GM19438 (cell line): ENCODE data around the gene KANK3.
"Not testable (repeated sequence)": the region's sequence is repeated elsewhere in the genome, so short reads cannot be mapped to it uniquely, and the experiment has no call there.

Experiments used
- ATAC-seq: cut with Tn5 transposase; IDR thresholded peaks from one replicate; pipeline ENCODE4 v1.9.1; 2021; ENCODE audit warnings: low read depth; ENCODE audit not compliant: unreplicated experiment

The KANK3 gene

GRCh38 chr19:8371011-8371804 is 28.1 kb upstream of the KANK3 start:
- ATAC-seq, result no peak

GRCh38 chr19:8370176-8371010 is 27.3 kb upstream of the KANK3 start:
- ATAC-seq, result no peak

- no peak for ATAC-seq
Measured at GRCh38 chr19:8367327-8368001, 24.4 kb upstream of the KANK3 start.

- no peak for ATAC-seq
Measured at GRCh38 chr19:8366961-8367326, 23.9 kb upstream of the KANK3 start.

GRCh38 chr19:8366121-8366581 is 23.1 kb upstream of the KANK3 start:
- no peak for ATAC-seq

GRCh38 chr19:8363803-8364771 is 21.0 kb upstream of the KANK3 start, which contains the start of gene ANGPTL4:
Gene ANGPTL4, plus strand, starts transcription at chr19:8364155. Its CDS starts 167 bp downstream, at chr19:8364322.
- no peak for ATAC-seq

GRCh38 chr19:8361921-8362793 is 19.1 kb upstream of the KANK3 start:
- no peak for ATAC-seq

GRCh38 chr19:8360196-8360595 is 17.1 kb upstream of the KANK3 start:
- no peak for ATAC-seq

- ATAC-seq, result no peak
Measured at GRCh38 chr19:8358948-8359347, 15.9 kb upstream of the KANK3 start.

- no peak for ATAC-seq
Measured at GRCh38 chr19:8357007-8357521, 14.0 kb upstream of the KANK3 start.

GRCh38 chr19:8355631-8356402 is 12.8 kb upstream of the KANK3 start:
- no peak for ATAC-seq

GRCh38 chr19:8352845-8353244 is 9.8 kb upstream of the KANK3 start:
- not testable (repeated sequence) for ATAC-seq

- ATAC-seq, result no peak
Measured at GRCh38 chr19:8352134-8352827, 9.2 kb upstream of the KANK3 start.

GRCh38 chr19:8349629-8350372 is 6.7 kb upstream of the KANK3 start:
- ATAC-seq, result not testable (repeated sequence)

GRCh38 chr19:8343483-8343844 is 402 bp upstream of the KANK3 start:
- ATAC-seq, result no peak

GRCh38 chr19:8342316-8342683 is 762 bp downstream of the KANK3 start:
- no peak for ATAC-seq

- ATAC-seq, result not testable (repeated sequence)
Measured at GRCh38 chr19:8341504-8341903, 1.6 kb downstream of the KANK3 start.
